ENCODE measurements around the gene EIF2B4.
A peak's percentile ranks its signal among the peaks of the same experiment; 100 is the strongest.

EIF2B4 gene

GRCh38 chr2:27370026-27370815 lies at the start of gene EIF2B4, which contains the start of gene SNX17:
EIF2B4 (minus strand) TSS chr2:27370338; CDS start chr2:27370314, 24 bp downstream.
SNX17 (plus strand) TSS chr2:27370616; CDS start chr2:27370744, 128 bp downstream.
- DNase-seq (ENCODE audit: low read depth), result peak; percentile 96
- peak; percentile 99 for TF ChIP-seq CTCF (IDR thresholded peaks at IDR 0.05; ENCODE audit: control insufficient read depth, extremely low read depth, insufficient read depth)
- H3K4me3 ChIP-seq (ENCODE audit: low read depth, low read length), result peak within 1 kb of the TSS; percentile 92

- no peak for DNase-seq (ENCODE audit: low read depth)
- no peak overlapping the region for H3K4me3 ChIP-seq (ENCODE audit: low read depth, low read length)
- no peak for TF ChIP-seq CTCF (IDR thresholded peaks at IDR 0.05; ENCODE audit: control insufficient read depth, extremely low read depth, insufficient read depth)
These were observed 46.0 kb upstream of the EIF2B4 start for GRCh38 chr2:27416151-27416550.

GRCh38 chr2:27412419-27413152 lies 42.4 kb upstream of the EIF2B4 start:
- no peak for TF ChIP-seq CTCF (IDR thresholded peaks at IDR 0.05; ENCODE audit: control insufficient read depth, extremely low read depth, insufficient read depth)
- DNase-seq (ENCODE audit: low read depth), result no peak
- no peak overlapping the region for H3K4me3 ChIP-seq (ENCODE audit: low read depth, low read length)

- no peak for TF ChIP-seq CTCF (IDR thresholded peaks at IDR 0.05; ENCODE audit: control insufficient read depth, extremely low read depth, insufficient read depth)
- peak; percentile 74 for DNase-seq (ENCODE audit: low read depth)
- H3K4me3 ChIP-seq (ENCODE audit: low read depth, low read length), result peak within 1 kb of the TSS; percentile 94
These were observed 39.4 kb upstream of the EIF2B4 start, which contains the start of gene PPM1G for GRCh38 chr2:27409321-27410073. PPM1G (minus strand) TSS chr2:27409591; CDS start chr2:27409422, 169 bp downstream.

- no peak for TF ChIP-seq CTCF (IDR thresholded peaks at IDR 0.05; ENCODE audit: control insufficient read depth, extremely low read depth, insufficient read depth)
- peak overlapping the region; percentile 94 for H3K4me3 ChIP-seq (ENCODE audit: low read depth, low read length)
- DNase-seq (ENCODE audit: low read depth), result no peak
These were observed 38.6 kb upstream of the EIF2B4 start for GRCh38 chr2:27408601-27409320.
